Measurements from ENCODE around the gene RAPGEF4. TPM values are rescaled to one million over a fixed set of nuclear protein-coding genes. Genes with fewer than 3 reads are reported as not detected.

The RAPGEF4 gene
- total RNA-seq, 1 donor from 2014 or later: 12.6 TPM

DNA sequence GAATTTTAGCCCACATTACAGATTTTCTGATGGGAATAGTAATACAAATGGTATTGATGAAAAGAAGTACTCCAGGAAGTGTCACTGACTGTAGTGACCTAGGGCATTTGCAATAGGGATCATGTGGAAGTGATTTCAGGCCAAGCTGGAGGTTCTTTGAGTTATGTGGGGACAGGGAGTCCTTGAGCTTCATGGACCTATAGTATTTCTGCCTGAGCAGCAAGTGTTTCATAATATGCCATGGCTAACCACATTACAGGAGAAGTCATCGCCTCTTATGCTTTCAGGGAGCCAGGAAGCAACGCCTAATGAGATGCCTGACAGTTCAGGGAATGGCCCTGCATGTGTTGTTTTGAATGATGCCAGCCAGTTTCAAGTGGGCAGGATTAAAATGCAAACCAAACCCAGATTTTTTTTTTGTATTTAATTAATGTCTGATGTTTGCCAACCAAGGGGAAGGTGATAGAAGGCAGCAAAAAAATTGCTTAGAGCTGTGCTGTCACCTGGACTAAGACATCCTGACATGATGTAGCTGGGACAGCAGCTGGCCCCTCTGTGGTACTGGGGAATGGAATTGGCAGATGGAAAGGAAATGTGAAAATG lies 109.5 kb downstream of the RAPGEF4 start:
- intact Hi-C loops (cut with DNase I): no loop called here
- DNase-seq (ENCODE audit: low spot score): no peak

DNA sequence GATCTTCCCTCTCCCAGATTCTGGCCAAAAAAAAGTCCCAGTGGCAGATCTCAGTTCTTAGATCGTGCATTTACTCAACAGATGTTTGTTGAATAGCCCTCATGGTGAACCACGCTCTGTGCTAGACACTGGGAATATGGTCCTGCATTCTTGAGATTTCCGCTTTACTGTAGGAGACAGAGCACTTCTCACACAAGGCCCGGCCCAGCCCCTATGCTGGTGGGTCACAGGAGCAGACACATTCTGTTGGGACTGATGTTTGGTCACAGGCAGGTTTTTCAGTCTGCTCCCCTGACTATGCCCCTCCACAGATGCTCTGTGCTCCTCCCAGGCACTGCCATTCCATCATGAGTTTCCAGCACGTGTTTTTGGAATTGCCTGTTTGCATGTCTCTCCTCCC lies 110.9 kb downstream of the RAPGEF4 start:
- intact Hi-C loops (cut with DNase I): no loop called here
- no peak for DNase-seq (ENCODE audit: low spot score)

DNA sequence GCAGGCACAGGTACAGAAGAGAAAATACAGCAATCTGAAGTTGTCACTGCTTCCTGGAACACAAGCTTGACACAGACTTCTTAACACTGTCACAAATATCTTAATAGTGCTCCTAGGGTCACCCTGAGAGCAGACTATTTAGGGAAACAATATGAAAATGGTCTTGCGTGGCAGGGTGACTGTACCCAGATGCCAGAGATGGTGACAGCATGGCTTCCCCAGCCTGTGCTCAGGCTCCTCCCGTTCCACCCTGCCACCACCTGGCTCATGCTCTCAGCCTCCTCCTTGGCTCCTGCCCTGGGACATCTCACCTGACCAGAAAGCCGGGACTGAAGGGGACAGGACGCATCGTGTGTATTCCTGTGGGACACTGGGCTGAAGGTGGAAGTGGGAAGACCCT lies 111.5 kb downstream of the RAPGEF4 start:
- DNase-seq (ENCODE audit: low spot score): no peak
- intact Hi-C loops (cut with DNase I): no loop called here

DNA sequence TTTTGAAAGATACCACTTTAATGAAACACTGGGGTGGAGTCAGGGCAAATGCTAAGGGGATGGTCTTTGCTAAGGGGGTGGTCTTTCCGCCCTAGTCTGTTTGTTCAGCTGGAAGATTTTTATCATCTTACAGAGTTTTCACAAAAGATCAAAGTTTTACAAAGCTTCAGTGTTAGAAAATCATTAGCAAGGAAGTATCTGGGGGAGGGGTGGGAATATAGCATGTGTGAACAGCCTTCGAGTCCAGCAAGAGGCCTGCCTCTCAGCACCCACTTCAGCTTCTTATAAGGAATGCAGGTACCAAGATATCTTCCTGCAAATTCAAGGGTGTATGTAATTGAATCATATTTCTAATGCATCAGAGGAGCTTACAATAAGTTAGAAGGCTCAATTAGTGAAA lies 112.9 kb downstream of the RAPGEF4 start:
- DNase-seq (ENCODE audit: low spot score): no peak
- intact Hi-C loops (cut with DNase I): no loop called here

DNA sequence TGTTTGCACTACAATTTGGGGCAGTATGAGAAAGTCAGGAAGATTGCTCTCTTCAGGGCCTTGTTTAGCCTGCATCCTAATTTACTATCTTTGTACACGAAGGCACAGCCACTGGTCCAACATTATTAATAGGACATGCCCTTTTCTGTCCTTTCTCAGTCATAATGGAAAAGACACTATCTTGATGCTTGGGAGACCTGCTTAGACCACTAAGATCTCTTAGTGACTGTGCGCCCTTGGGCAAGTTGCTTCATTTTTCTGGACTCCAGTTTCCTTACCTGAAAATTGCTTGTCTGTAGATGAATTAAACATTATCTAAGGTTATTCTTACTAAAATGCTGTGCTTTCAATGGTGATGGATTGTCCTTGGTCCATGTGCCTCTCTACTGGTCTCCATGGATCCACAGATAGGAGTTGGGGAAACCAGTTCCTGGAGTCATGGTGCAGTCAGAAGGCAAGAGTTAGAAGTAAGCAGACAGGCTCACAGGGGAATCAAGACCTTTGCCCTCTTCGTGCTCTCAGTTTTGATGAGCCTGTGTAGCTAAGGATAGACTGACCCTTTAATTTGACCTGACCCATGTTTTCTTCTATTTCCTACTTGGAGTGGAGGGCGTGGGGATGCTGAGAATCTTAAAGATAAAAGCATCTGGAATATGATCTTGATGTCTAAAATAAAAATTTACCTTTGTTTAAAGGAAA lies 114.0 kb downstream of the RAPGEF4 start:
- no peak for DNase-seq (ENCODE audit: low spot score)
- intact Hi-C loops (cut with DNase I): no loop called here

DNA sequence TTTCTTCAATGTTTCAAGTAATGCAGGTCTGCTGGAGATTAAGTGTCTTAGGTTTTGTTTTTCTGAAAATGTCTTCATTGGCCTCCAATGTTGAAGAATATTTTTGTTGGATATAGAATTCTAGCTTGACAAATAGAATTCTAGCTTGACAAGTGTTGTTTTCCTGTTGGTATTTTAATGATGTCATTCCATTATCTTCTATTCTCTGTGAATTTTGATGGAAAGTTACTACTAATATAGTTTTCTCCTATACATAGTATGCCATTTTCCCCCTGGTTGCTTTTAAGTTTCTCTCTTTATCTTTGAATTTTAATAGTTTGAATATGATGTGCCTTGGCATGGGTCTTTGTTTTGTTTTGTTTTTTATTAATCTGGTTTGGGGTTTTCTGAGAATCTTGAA lies 119.9 kb downstream of the RAPGEF4 start:
- no peak for DNase-seq (ENCODE audit: low spot score)
- intact Hi-C loops (cut with DNase I): no loop called here

DNA sequence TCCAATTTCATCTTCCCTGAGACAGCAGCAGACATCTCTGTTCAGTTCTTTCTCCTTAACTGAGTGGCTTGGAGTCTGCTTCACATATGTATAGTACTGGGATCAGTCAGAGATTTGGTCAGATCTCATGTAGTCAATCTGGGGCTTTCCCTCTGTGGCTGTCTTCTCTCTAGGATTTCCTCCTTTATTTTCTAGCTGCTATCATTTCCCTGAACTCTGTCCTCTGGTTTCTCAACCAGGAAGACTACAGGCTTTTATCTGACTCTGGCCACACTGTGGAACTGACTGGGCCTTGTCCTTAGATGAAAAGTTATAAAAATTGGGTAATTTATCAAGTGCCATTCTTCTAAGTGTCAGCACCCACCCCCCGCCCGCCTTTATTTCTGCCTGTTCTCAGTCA lies 121.0 kb downstream of the RAPGEF4 start:
- intact Hi-C loops (cut with DNase I): no loop called here

DNA sequence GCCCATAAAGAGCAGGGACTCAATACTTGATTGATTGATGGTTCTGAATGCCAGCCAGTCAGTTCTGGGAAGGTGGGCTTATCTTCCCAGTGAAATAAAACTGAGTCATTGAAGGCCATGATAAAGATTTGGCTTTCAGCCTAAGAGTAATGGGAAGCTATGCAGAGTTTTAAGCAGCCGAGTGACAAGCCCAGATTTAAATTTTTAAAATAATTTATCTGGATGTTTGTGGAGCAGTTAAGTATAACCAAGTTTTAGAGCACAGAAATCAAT lies 122.8 kb downstream of the RAPGEF4 start:
- DNase-seq (ENCODE audit: low spot score): no peak
- intact Hi-C loops (cut with DNase I): no loop called here

More for the DNA sequence above, 121.0 kb downstream of the RAPGEF4 start:
- DNase-seq (ENCODE audit: low spot score): no peak

DNA sequence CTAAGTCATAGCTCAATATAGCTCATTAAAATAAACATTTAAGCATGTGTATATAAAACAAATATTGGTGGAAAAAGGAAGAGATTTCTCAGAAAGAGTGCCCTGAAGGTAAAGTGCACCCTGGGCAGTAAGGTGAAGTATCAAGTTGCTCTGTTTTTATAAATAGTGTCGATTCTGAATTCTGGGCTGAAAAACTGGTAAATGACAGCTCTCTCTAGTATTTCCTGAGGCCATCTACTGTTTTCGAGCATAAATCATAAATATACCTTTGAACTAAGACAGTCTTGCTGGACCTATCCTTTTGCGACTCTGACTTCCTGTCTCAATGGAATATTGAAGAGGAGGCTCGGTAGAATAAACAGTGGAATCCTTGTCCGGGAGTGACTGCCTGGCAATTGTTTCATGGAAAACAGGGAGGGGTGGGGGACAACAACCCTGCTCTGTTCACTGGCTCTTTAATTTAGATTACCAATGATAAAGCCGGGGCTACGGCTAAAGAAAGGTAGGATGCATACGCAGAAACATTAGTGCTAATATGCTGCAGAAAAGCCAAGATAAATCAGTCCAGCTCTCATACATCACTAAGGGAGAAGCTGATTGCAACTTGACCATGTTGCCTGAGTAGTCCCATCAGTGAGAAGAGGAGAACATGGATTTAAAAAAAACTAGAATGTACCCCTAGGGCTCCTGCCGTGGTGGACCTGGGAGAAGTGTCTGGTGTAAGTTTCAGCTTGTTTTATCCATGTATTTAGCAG lies 124.1 kb downstream of the RAPGEF4 start:
- intact Hi-C loops (cut with DNase I): loop anchor here (5.0 kb wide), 1 partner anchor 163 kb away; no protein-coding TSS in a partner anchor
- no peak for DNase-seq (ENCODE audit: low spot score)

DNA sequence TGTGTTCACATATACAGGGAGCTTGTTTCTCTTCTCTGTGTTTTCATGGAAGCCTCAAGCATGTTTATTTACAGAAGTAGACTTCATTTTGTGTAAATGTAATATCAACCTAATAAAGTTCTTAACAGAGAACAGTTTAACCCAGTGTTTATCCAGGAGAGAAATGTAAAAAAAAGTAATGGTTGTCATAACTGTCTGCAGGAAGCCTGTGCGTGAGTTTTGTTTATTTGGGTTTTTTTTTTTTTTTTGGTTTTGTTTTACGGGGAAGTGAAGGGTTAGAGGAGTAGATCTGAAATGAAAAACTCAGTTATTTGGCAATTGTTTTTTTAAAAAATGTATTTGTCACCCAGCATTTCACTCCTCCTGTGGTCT lies 124.7 kb downstream of the RAPGEF4 start:
- intact Hi-C loops (cut with DNase I): loop anchor here (5.0 kb wide), 1 partner anchor 162 kb away; no protein-coding TSS in a partner anchor
- no peak for DNase-seq (ENCODE audit: low spot score)

DNA sequence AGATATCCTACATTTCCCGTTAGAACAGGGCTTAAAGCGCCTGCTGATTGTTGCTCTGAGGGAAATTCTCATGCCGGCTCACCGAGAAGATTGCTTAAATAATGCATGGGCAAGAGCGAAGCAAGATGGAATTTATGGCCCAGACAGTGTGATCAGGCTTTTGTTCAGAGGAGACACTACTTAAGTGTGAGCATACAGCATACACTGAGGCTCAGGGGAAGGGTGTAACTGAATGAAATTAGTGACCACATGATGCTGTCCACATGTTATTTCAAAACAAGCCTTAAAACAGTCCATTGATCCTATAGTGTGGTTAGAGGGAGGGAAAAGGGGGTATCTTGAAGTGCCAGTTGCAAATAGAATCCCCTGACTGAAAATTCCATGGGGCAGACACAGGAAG lies 125.5 kb downstream of the RAPGEF4 start:
- no peak for DNase-seq (ENCODE audit: low spot score)
- intact Hi-C loops (cut with DNase I): loop anchor here (5.0 kb wide), 1 partner anchor 161 kb away; no protein-coding TSS in a partner anchor

DNA sequence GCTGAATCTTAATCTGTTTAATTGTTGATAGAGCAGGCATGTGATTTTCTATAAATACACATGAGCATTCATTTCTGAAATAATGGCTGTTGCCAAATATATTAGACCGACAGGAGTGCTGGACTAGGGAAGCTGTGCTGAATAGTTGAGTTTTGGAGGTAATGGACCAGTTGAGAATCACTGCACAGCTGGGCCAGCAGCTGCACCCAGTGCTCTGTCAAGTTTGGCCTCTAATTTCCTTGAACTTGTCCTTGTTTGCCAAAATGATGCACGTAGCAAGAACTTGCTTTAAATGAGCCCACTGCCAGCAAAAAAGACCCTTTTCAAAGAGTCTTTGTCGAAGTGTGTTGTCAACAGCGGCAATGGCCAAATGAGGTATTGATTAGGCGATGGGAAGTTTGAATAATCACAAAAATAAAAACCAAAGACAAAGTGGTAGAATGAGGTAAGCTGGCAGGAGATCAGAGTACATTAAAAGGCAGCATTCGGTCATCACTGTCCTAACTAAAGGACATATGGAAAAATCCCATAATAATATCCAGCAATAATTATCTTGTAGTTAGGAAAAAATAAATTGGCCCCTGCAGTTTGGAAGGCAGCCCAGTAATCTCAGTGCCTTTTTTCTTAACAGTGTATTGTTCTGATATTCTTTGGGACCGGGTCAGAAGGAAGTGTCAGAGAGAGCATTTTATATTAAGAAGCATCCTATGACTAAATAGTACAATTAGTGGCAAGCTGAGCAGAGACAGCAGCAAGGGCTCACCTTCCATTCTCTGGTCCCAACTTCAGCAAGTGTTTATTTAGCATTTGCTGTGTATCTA lies 126.2 kb downstream of the RAPGEF4 start:
- no peak for DNase-seq (ENCODE audit: low spot score)
- intact Hi-C loops (cut with DNase I): loop anchor here (1.0 to 5.0 kb wide), 3 partner anchors 25 to 160 kb away; no protein-coding TSS in a partner anchor

DNA sequence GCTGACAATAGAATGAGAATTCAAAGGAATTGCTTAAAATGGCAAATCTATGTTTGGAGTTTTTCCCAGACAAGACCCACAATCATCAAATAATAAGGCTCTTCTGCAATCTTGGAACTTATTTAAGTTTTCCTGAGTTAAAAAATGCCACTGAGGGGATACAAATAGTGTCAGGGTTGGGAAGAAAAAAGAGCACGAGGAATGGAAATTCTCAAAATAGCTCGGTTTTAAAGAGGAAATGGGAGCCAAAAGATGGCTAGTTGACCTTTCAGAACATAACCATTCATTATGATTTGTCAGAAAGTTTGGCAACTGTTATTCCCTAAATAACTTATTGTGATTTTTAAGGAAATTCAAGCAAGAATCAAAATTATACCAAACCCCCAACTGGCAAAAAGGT lies 127.7 kb downstream of the RAPGEF4 start:
- intact Hi-C loops (cut with DNase I): loop anchor here (2.0 to 5.0 kb wide), 2 partner anchors 27 to 159 kb away; no protein-coding TSS in a partner anchor
- DNase-seq (ENCODE audit: low spot score): no peak

DNA sequence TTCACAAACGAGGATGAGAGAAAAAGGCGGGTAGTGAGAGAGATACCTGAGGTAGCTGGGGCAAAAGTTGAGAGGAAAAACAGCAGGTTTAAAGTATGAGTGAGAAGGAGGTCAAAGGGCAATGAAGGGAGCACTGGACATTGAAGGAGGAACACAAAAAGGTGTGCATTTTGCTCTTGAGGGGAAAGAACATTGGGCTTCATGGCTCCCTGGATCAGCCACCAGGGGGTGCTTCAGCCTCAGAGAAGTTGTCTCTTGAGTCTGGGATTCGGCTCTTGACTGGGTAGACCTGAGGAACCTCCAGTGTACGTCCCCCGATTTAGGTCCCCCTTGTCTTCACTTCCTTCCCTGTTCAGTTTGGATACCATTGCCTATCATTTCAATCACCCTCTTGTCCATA lies 128.5 kb downstream of the RAPGEF4 start:
- DNase-seq (ENCODE audit: low spot score): no peak
- intact Hi-C loops (cut with DNase I): loop anchor here (1.0 to 5.0 kb wide), 2 partner anchors 67 to 158 kb away; no protein-coding TSS in a partner anchor

DNA sequence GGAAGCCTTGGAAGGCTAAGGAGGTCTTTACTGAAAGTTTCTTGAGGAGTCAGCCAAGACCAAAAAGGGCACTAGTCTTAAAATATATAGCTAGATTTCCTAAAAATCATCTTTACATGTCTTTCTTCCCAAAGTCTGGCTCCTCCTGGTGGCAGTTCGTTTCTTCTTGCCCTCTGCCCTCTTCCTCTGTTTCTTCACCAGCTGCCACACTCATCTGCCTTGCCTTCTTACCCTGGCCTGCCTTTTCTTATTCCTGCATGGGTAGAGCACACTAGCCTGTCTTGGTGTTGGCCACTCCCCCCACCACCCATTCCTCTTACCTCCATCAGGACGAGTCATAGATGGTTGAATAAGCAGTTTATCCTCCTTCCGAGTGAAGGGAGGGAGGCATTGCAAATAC lies 129.8 kb downstream of the RAPGEF4 start:
- no peak for DNase-seq (ENCODE audit: low spot score)
- intact Hi-C loops (cut with DNase I): no loop called here

DNA sequence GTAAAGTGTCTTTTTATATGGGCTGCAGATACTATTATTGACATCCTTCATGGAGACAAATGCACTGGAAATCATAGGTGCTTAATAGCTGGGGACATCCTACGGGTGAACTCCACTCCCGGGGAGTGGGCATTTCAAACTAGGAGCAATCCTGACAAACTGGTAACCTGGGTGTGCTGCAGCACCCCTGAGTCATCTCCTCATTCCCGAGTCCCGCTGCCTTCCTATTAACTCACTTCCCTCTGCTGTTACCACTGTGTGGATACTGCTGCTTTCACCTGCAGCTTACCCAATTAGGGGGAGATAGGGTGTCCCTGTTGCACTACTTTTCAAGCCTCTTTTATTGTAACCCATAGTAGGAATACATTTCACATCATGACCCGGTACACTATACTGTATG lies 134.2 kb downstream of the RAPGEF4 start:
- no peak for DNase-seq (ENCODE audit: low spot score)
- intact Hi-C loops (cut with DNase I): no loop called here

DNA sequence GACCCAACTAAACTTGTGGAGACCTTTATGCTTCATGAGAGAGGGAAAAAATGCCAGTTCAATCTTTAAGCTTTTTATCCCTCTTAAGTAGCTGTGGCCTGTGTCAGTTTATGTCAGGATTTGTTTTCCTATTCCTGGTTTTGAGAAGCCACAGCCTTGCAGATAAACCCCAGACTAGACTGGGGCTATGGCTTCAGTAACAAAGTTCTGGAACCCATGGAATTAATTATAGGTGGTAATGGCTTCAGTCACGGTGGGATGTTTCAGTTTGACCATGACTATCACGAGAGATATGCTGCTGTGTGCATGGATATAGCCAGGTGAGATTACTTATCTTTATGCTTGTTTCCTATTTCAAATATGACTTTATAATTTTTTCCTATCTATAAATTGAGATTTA lies 134.8 kb downstream of the RAPGEF4 start:
- intact Hi-C loops (cut with DNase I): no loop called here
- DNase-seq (ENCODE audit: low spot score): no peak

DNA sequence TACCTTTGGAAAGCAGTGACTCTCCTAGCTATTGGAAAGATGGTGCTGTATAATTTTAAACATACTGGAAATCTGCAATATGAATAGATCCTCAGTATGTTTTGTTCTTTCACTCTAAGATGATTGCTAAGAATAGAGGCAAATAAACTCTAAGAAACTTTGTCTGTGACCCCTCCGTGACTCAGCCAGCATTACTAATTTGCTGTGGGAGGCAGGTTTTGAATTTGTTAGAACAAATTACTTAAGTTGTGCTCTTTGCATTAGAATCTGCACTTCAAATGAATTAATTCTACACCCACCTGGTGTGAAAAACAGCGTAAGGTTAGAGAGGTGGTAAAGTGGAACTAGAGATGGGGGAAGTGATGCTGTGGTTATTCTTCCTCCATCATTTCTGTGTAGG lies 142.2 kb downstream of the RAPGEF4 start:
- intact Hi-C loops (cut with DNase I): no loop called here
- DNase-seq (ENCODE audit: low spot score): no peak

DNA sequence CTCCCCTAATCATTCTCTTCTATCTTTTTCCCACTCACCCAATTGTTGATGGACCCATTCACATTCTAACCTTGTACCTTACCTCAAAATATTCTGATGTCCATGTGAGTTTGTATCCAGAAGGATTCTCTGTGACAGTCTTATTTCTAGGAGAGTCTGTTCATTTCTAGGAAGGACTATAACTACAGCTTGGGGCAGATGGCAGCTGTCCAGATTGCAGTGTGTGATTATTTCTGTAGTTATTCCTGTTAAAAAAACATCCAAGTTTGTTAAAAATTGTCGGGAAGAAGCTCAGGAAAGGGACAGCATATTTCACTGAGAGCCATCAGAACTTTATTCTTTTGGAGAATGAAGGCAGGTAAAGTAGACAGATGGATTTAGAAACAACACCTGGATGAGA lies 142.6 kb downstream of the RAPGEF4 start:
- no peak for DNase-seq (ENCODE audit: low spot score)
- intact Hi-C loops (cut with DNase I): no loop called here

DNA sequence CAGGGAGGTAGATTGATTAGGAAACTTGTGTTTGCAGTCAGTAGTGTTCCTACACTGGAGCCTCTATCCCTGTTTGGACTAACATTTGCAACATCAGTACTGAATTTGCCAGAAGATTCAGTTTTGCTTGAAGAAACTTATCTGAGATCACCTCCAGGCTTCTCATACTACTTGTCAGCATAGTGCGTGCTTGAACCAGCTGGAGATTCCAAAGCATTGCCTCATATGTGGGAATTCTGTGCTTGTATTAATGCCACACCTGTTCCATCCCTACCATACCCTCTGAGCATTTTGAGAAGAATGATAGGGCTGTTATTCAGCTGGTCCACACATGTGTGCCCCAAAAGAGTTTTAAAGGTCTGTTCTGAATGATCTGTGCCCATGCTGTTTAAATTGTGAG lies 148.7 kb downstream of the RAPGEF4 start:
- intact Hi-C loops (cut with DNase I): no loop called here
- DNase-seq (ENCODE audit: low spot score): no peak
